ENCODE data around the gene RPL28.
A peak's percentile ranks its signal among the peaks of the same experiment; 100 is the strongest.

Gene RPL28

DNA sequence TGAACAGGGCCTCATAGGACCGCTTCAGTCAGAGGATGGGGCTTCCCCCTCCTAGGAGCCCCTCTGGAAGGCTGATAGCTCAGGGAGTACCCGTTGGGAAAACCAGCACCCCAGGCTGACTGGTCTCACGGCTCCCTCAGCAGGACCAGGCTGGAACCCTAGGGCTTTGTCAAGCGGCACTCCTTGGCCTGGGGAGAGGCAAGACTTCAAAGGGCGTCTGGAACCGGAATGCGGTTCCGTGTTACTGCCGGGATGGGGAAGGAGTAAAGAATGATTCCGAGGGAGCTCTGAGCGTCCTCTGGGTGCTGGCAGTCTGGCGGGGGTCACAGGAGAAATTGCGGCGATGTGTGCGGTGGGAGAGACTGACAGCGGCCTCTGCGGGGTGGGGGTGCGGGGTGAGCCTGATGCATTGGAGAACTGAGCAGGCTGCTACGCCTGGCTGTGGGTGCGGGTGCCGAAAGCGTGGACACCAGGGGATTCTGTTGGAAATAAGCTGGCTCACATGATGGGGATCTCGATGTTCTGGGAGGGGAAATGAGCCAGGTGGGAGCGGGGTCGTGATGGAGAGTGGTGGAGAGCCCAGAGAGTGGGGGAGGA, 33.1 kb upstream of the RPL28 start:
- intact Hi-C loops (cut with DNase I) = no loop called here
- DNase-seq = no peak

DNA sequence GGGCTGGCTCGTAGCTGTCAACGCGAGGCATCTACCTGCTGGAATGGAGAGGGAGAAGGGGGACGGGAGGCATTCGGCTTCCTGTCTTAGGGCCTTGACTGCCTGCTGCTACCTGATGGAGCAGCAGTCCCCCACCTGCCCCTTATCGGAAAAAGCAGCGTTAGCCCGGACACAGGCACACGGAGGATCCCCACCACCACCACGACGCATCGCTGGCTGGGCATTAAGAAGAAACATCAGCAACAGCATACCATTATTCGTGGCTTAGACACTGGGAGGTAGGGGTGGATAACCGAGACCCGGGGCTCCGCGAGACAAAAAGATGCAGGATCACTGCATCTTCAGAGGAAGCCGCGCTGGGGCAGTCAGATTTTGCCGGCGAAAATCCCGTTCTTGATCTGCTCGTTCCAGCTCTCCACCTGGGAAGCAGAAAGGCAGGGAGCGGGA, 32.4 kb upstream of the RPL28 start:
- DNase-seq = no peak
- intact Hi-C loops (cut with DNase I) = no loop called here

DNA sequence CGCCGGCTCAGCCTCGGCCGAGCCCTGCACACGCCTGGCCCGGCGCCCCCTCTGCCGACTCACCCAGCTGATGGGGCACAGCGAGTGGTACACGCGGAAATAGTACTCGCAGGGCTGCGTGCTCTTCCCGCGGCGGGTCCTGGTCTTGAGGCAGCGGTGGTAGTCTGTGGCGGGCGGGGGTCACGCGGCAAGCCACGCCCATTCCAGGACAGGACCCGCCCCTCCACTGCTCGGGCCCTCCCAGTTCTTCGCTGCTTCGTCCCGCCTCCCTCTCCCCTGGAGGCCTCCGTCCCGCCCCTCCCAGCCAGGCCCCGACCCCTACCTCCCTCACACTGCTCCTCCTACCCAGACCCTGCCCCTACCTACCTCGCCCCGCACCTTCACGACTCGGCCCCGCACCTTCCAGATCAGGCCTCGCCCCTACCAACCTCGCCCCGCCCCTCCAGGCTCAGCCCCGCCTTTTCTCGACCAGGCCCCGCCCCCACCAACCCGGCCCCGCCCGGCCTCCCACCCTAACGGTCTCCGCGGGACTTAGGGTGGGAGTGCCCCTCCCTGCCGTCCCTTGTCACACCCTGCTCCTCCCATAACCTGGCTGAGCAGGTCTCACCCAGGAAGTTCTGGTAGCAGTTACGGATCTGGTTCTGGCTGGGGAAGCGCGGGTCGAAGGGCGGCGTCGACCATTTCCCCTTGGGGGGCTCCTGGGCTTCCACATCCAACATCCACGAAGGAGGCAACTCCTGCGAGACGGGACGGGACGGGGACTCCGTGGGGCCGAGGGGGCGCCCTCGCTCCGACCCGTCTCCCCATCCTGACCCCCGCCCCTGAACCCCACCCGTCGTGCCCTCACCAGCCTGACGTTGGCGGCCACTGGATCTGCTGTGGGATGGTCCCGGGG, 31.7 kb upstream of the RPL28 start:
- peak in 1 of 10 donors; percentile 38 for DNase-seq
- intact Hi-C loops (cut with DNase I) = no loop called here

DNA sequence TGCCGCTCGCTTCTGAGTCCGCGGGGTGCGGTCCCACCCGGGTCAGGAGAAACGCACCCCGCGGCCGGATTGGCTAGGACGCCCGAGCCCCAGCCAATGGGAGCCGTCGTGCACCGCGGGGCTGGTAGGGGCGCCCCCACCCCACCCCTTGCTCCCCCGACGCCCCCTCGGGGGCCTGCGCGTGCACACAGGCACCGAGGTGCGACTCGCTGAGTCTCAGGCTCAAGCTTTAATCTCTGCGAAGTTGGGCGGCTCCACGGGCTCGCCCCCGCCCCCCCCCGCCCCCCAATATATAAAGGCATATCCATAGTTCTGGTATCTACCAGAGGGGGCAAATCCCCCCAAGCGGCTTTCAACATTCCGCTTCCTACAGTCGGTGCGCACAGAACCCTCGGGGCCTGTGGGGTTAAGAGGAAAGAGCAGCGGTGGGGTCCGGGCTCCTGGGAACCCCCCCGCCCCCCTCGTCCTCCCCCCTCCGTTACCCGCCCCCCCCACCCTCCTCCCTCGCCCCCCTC, 31.0 kb upstream of the RPL28 start, which contains the start of gene COX6B2:
TSS of gene COX6B2 (minus strand) at position 22 of the 515 bp plus-strand sequence. CDS start 198 bp downstream, outside the sequence.
- intact Hi-C loops (cut with DNase I) = no loop called here
- no peak for DNase-seq

DNA sequence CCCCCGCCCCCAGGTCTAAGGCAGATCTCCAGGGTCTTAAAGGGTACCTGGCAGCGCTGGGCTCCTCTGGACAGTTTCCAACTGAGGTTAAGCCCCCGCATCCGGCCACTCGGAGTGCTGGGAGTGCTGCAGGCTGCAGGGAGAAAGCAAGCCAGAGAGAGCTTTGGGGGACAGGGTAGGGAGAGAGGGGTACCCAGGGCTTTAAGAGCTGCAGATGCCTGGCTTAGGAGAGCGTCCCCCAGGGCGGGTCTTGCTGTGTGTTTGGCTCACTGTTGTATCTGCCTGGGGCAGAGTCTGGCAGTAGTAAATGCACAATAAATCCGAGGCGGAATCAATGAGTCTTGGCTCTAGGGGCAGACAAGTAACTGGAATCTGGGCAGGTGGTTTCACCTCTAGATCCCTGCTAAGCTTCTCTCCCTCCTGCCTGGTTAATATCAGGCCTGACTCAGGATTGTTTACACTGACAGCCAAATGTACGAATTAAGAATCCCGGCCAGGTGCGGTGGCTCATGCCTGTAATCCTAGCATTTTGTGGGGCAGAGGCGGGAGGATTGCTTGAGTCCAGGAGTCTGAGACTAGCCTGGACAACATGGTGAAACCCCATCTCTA, 30.4 kb upstream of the RPL28 start:
- no peak for DNase-seq
- intact Hi-C loops (cut with DNase I) = no loop called here

DNA sequence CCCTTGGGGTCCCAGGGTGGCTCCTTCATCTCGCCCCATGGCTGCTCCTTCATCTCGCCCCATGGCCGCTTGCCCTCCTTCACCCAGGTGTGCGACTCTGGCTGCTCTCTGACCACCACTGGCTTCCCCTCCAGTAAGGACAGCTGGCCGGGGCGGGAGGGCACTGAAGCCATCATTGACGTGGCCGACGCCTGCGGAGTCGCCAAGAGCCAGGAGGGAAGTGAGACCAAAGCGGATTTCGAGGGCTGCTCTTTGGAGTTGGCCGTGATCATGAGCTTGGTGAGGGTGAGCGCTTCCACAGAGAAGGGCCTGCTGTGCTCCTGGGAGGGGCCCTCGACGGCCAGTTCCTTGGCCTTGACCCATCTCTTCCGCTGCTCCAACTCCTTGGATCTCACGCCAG, 27.2 kb upstream of the RPL28 start:
- no peak for DNase-seq
- intact Hi-C loops (cut with DNase I) = no loop called here

DNA sequence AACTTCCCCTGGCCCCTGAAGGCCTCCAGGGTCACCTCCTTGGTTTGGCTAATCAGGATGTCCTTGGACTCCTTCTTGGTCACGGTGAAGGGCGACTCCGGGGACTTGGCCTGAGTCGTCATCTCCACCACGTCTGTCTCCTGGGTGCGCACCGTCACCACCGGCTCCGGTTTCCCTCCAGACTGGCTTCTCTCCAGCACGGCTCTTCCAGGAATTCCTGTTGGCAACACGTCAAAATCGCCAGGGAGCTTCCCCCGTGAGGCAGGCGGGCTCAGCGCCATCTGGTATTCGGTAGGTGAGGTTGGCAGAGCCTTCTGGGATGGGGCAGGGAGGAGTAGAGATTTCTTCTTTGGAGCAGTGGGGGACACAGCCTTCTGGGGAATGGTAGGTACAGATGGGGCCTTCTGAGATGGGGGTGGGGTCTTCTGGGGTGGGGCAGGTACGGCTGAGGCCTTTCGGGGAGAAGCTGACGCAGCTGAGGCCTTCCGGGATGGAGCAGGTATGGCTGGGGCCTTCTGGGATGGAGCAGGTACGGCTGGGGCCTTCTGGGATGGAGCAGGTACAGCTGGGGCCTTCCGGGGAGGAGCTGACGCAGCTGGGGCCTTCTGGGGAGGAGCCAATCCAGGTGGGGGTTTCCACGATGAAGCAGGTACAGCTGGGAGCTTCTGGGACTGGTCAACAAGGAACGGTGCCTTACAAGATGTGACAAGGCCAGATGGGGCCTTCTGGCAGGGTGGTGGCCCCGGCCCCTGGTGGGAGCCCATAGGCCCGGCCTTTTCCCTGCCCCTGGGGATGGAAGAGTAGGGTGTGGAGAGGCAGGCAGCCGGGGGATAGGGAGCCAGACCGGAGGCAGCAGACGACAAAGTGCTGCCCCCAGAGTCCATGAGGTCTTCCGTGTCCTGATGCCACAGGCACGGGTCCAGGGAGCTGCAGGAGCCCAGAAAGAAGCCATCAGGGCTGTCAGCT, 26.5 kb upstream of the RPL28 start:
- intact Hi-C loops (cut with DNase I) = no loop called here

DNA sequence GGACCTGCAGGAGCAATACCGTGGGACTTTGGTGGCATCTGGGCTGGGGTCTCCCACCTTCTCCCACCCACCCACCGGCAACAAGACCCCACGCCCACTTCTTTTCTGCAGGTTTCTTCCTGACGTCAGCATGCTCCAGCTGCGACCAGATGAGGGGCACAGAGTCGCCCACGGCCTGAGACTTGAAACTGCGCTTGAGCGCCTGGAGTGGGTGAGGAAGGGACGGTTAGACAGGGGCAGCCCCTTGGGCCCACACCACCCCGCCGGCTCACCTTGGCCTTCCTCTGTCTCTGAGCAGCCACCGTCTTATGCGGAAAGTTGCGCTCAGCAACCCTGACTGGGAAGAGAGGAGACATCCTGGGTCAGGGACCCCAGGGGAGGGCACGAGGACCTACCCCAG, 24.8 kb upstream of the RPL28 start:
- intact Hi-C loops (cut with DNase I) = no loop called here

More for the DNA sequence above, 26.5 kb upstream of the RPL28 start:
- no peak for DNase-seq

DNA sequence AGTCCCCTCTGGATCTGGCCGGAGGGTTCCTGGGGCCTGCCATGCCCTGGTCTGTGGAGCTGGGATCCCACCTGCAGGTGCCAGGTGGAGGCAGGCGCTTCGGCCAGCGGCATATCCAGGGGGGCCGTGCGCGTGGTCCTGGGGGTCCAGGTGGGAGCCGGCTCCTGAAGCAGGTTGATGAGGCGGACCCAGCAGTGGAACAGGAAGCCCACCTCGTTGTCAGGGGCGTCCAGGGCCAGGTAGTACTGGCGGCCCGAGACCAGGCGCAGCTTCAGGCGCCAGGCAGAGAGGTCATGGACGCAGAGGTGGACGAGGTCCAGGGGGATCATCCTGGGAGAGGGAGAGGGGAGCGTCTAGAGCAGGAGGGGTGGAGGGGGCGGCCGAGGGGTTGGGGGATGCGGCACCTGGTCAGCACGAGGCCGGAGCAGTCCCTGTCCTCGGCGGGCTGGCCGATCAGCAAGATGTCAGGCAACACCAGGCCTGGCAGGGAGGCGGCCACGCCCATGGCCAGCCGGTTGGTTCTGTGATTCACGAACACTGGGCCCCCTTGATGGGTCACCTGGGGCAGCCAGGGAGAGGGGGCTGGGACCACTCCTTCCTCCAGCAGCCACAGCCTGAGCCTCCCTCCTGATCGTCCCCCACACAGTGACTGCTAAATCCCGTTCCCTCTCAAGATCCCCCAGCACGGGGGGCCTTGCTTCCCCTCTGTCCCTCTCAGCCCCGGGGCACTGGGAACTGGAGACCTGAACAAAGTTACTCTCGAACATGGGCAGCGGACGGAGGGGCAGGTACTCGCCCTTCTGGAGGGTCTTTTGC, 23.4 kb upstream of the RPL28 start:
- intact Hi-C loops (cut with DNase I) = no loop called here
- DNase-seq = no peak

More for the DNA sequence above, 24.8 kb upstream of the RPL28 start:
- no peak for DNase-seq

DNA sequence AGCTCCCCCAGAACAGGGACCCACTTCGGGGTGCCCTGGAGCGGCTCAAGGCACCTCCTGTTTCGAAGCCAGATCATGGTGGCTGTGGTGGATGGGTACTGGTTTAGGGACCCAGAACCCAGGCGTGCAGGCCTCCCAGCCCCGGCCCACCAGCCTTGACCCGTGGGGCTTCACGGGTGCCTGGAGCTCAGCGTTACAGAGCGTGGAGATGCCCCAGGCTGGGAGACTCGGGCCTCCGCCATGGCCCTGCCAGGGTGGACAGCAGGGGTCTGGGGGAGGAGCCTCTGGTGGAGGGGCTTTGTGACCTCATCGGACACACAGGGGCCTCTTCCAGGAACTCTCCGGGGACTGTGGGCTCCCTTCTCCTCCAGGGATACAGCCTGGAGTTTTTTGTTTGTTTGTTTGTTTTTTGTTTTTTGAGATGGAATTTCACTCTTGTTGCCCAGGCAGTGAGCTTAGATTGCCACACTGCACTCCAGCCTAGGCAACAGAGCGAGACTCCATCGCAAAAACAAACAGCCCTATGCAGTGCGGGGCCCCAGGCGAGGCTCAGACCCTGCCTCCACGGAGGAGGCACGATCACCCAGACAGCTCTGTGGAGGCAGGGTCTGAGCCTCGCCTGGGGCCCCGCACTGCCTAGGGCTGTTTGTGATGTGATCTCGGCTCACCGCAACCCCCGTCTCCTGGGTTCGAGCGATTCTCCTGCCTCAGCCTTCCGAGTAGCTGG, 22.6 kb upstream of the RPL28 start, which contains the start of gene GARIN5B:
TSS of gene GARIN5B (minus strand) at position 271 of the 727 bp plus-strand sequence. CDS start at position 77, 194 bp downstream.
- DNase-seq = no peak
- intact Hi-C loops (cut with DNase I) = no loop called here

DNA sequence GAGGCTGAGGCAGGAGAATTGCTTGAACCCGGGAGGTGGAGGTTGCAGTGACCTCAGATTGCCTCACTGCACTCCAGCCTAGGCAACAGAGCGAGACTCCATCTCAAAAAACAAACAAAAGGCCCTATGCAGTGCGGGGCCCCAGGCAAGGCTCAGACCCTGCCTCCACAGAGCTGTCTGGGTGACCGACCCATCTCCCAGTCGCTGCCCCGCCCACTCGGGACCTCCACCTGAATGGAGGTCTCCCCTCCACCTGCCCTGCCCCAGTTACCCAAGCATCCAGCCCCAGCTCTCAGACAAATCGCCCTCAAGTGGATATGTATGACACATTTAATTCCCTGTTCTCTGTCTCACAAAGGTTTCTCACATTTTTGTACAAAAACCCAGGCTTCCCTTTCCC, 20.5 kb upstream of the RPL28 start:
- intact Hi-C loops (cut with DNase I) = no loop called here
- DNase-seq = no peak

DNA sequence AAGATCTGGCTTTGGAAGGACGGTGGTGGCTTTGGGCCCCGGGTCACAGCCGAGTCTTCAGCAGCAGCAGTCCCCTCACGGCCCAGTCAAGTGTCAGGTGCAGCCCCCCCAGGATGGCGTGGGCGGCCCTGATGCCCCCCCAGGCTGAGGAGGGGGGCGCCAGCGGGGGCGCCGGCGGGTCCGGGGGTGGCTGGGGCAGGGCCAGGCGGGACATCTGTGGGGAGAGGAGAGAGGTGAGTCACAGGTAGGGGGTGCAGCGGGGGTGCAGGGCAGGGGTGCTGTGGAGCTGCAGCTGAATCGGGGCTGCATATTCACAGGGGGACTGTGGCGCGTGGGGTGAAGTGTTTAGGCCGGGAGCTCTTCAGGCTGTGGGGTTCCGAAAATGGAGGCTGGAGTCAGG, 19.8 kb upstream of the RPL28 start:
- intact Hi-C loops (cut with DNase I) = no loop called here
- DNase-seq = no peak

DNA sequence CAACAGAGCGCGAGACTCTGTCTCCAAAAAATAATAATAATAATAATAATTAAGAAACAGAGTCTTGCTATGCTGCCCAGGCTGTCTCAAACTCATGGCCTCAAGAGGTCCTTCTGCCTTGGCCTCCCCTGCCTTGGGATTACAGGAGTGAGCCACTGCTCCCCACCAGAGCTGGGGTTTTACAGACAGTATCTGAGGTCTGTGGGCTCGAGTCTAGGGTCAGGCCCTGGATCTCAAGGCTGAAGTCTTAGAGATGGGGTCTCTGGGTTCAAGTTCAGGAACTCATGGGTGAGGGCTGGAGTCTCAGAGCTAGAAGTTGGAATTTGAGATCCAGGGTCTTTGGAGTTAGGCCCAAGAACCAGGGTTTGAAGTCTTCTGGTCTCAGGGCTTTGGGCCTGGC, 18.9 kb upstream of the RPL28 start:
- DNase-seq = no peak
- intact Hi-C loops (cut with DNase I) = no loop called here

DNA sequence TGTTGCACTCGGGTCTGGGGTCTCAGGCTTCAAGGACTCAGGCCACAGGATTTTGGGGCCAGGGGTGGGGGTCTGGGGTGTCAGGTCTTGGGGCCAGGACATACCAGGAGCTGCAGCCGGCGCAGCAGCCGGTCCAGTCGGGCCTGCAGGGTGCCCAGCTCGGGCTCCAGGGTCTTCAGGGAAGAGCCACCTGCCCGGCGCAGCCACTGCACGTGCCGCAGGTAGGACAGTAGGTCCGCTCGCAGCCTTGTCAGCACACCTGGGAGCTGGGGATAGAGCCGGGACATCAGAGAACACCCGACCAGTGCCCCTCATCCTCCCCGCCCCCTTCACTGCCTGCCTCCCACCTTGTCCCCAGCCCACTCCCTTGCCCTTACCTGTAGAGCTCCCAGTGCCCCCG, 17.6 kb upstream of the RPL28 start:
- DNase-seq = no peak

DNA sequence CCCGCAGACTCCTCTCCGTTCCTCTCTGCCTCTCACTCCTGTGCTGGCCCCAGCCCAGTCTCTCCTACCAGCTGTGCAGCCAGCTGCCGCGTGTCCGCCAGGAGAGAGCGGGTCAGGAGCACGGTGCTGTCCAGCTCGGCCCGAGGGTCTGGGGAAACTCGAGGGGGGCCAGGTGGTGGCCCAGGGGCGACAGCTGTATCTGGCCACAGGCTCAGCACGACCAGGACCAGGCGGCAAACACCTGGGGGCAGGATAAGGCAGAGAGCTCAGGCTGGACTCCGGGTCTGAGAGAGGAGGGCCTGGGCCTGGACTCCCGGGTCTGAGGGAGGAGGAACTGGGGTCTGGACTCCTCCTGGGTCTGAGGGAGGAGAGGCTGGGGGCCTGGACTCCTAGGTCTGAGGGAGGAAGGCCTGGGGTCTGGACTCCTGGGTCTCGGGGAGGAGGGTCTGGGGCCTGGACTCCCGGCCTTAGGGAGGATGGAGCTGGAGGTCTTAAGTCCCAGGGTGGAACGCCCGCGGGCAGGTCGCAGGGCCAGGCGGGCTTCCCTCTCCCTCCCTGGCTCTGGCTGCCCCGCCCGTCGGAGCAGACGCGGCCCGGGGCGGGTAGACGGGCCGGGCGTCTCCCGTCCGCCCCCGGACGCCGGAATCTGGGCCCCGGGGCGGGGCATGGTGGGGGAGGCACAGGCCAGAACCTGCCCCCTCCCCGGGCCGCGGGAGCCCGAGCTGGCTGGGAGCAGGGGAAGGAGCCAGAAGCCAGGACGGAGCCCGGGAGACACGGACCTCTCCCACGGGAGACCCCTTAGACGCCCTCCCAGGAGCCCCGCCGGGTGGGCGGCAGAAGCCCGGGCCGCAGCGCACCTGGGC, 16.8 kb upstream of the RPL28 start:
- no peak for DNase-seq
- intact Hi-C loops (cut with DNase I) = no loop called here

More for the DNA sequence above, 17.6 kb upstream of the RPL28 start:
- intact Hi-C loops (cut with DNase I) = no loop called here

DNA sequence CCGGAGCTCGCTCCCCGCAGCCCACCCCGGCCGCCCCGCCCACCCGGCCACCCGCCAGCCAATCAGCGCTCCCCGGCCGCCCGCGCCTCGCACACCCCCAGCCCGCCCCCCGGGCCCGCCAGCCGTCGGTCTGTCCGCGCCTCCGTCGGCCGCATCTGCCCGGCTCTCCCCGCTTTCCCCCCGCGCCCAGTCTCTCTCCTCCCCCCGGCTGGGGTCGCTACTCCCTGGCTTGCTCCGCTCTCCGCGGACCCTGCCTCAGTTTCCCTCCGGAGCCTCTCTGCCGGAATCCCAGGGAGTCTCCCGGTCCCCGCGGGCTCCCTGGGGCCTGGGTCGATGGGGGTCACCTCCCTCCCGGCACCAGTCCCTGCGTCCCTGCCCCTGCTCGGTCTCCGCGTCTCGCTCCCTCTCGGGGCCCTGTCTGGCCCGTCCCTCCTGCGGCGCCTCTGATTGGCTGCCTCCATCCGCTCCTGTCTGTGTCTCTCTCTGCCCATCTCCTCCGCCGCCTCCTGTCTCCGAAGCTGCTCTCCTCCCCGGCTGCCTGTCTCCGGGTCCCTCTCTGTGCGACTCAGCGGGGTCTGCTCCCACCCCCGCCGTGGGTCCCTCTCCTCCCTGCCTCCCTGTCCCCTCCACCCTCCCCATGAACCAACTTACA, 16.0 kb upstream of the RPL28 start:
- peak in 1 of 10 donors; percentile 71 for DNase-seq
- intact Hi-C loops (cut with DNase I) = no loop called here
